CD4-positive, CD25-positive, alpha-beta regulatory T cell (primary cell): Measurements from ENCODE around the gene RAB11FIP2. TPM values are rescaled to one million over a fixed set of nuclear protein-coding genes. Genes with fewer than 3 reads are reported as not detected.
A peak's percentile ranks its signal among the peaks of the same experiment; 100 is the strongest.
"Not testable (repeated sequence)": the region's sequence is repeated elsewhere in the genome, so short reads cannot be mapped to it uniquely, and the experiment has no call there.

ENCODE experiments used
- ATAC-seq, 2 donors: fragments of 150-1000 bp; cut with Tn5 transposase; one replicate each; pipeline ENCODE4 v1.10.0; 2021; ENCODE audit warnings: low read depth in 2 of 2, moderate number of reproducible peaks in 2 of 2, moderate library complexity in 1 of 2
- DNase-seq, 3 donors: peaks; one replicate each; pipeline versions ENCODE4 v3.0.0 to v3.0.0-alpha.2; 2012 to 2022; ENCODE audit warnings: mixed read lengths in 1 of 3
- H3K27ac ChIP-seq: one replicate; pipeline ENCODE4 v1.7.0; 2013; ENCODE audit warnings: mild to moderate bottlenecking, low read length; ENCODE audit not compliant: insufficient read depth, poor library complexity, severe bottlenecking
- H3K27me3 ChIP-seq: one replicate; pipeline ENCODE4 v1.7.0; 2013; ENCODE audit warnings: low read length; ENCODE audit not compliant: control insufficient read depth, insufficient read depth
- H3K36me3 ChIP-seq: one replicate; pipeline ENCODE4 v1.7.0; 2013; ENCODE audit warnings: mild to moderate bottlenecking, low read length, moderate library complexity; ENCODE audit not compliant: control insufficient read depth, insufficient read depth
- H3K4me1 ChIP-seq: 2 replicates; pipeline ENCODE4 v1.7.0; 2013; ENCODE audit warnings: mild to moderate bottlenecking, low read length; ENCODE audit not compliant: insufficient read depth, control insufficient read depth, poor library complexity, severe bottlenecking
- H3K4me3 ChIP-seq: one replicate; pipeline ENCODE4 v1.7.0; 2013; ENCODE audit warnings: low read depth, mild to moderate bottlenecking, low read length, moderate library complexity
- H3K9me3 ChIP-seq, 2 experiments: 1 replicate in 1 of 2; 2 replicates in 1 of 2; pipeline ENCODE4 v1.7.0; 2013; ENCODE audit warnings: low read length in 2 of 2, mild to moderate bottlenecking in 1 of 2, moderate library complexity in 1 of 2; ENCODE audit not compliant: control insufficient read depth in 2 of 2
- H3K27ac Mint-ChIP-seq, 3 donors: one replicate each; pipeline ENCODE4 v1.8.0; 2020 to 2022; ENCODE audit warnings: mild to moderate bottlenecking in 3 of 3, mixed read lengths in 3 of 3, moderate library complexity in 2 of 3
- H3K27me3 Mint-ChIP-seq: one replicate; pipeline ENCODE4 v1.8.0; 2022; ENCODE audit warnings: mild to moderate bottlenecking, mixed read lengths
- H3K36me3 Mint-ChIP-seq: one replicate; pipeline ENCODE4 v1.8.0; 2020; ENCODE audit warnings: mixed read lengths
- H3K4me1 Mint-ChIP-seq, 4 donors: one replicate each; pipeline ENCODE4 v1.8.0; 2020 to 2022; ENCODE audit warnings: mixed read lengths in 4 of 4, mild to moderate bottlenecking in 1 of 4
- H3K4me3 Mint-ChIP-seq, 4 donors: one replicate each; pipeline ENCODE4 v1.8.0; 2020 to 2022; ENCODE audit warnings: mild to moderate bottlenecking in 4 of 4, mixed read lengths in 4 of 4, moderate library complexity in 3 of 4
- H3K9me3 Mint-ChIP-seq, 7 donors: one replicate each; pipeline ENCODE4 v1.8.0; 2020 to 2022; ENCODE audit warnings: mixed read lengths in 7 of 7, mild to moderate bottlenecking in 3 of 7, moderate library complexity in 2 of 7
- polyA plus RNA-seq, 4 donors: library from polyadenylated mRNA; unstranded; fragments of 300-500 nt; fragmentation: Illumina TruSeq; gene quantifications; one replicate each; pipeline ENCODE4 v1.2.3, GENCODE V29; 2021
- total RNA-seq: library from RNA; stranded (reverse); gene quantifications from one replicate; pipeline ENCODE4 v1.2.3, GENCODE V29; 2022

RAB11FIP2 gene, protein sequence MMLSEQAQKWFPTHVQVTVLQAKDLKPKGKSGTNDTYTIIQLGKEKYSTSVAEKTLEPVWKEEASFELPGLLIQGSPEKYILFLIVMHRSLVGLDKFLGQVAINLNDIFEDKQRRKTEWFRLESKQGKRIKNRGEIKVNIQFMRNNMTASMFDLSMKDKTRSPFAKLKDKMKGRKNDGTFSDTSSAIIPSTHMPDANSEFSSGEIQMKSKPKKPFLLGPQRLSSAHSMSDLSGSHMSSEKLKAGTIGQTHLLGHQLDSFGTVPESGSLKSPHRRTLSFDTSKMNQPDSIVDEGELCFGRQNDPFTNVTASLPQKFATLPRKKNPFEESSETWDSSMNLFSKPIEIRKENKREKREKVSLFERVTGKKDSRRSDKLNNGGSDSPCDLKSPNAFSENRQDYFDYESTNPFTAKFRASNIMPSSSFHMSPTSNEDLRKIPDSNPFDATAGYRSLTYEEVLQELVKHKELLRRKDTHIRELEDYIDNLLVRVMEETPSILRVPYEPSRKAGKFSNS
- total RNA-seq = 35.2 TPM
- polyA plus RNA-seq = 1 to 10 TPM; 6.0 to 7.6 (median 6.6) TPM

DNA sequence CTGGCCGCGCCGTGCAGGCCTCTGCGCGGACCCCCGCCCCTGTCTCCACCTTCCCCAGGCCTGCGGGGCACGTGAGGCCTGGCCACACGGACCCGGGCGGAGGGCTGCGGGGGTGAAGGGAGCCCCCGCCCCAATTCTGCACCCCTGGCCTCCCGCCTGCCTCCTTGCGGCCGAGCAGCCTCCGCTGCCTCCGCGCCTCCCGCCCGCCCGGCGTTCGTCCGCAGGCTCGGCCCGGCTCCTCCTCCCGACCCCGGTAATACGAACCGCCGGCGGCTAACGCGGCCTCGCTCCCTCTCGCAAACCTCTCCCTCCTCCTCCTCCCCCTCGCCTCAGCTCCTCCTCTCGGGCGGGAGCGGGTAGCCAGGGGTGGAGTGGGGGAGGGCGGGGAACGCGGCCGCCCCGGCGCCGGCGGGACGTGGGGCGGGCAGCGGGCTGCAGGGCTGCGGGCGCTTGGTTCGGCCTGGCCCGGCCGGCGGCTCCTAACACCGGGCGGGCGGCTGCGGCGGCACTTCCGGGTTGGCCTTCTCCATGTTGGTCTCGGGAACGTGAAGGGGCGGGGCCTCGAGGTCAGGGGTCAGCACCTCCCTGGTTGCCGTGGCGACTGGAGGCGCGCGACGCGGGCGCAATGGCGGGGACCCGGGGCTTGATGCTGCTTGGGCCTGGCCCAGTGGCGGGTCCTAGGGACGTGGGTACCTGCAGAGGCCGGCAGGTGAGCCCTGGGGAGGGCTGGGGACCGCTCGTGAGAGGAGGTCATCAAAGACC lies at the start of gene RAB11FIP2:
Gene RAB11FIP2 (minus strand): TSS at position 547 of the 762 bp plus-strand sequence. CDS start 778 bp downstream, outside the sequence.
- peaks cover 20% of the 10 kb centered on the region for H3K27me3 Mint-ChIP-seq
- DNase-seq (peak; percentile 93 to 95 (median 93)), ATAC-seq (peak; percentile 90 to 96)
- H3K4me3 Mint-ChIP-seq = peak within 1 kb of the TSS; percentile 85 to 95 (median 90)
- Histone ChIP-seq H3K9me3 (no peaks in the 10 kb centered on the region), H3K36me3 (no peaks in the 10 kb centered on the region), H3K4me3 (peak within 1 kb of the TSS; percentile 92), H3K27ac (peak within 1 kb of the TSS; percentile 72), H3K4me1 (peaks cover 41% of the 10 kb centered on the region), H3K27me3 (peaks cover 2% of the 10 kb centered on the region)
- peaks cover 27 to 50% (median 44%) of the 10 kb centered on the region in 4 donors for H3K4me1 Mint-ChIP-seq
- H3K9me3 Mint-ChIP-seq = no peaks in the 10 kb centered on the region
- no peaks in the 10 kb centered on the region for H3K36me3 Mint-ChIP-seq
- H3K27ac Mint-ChIP-seq = peak within 1 kb of the TSS; percentile 83 to 94 (median 83)

- Histone ChIP-seq H3K27ac (no peak overlapping the region), H3K9me3 (no peaks in the 10 kb centered on the region), H3K27me3 (peaks cover 5% of the 10 kb centered on the region), H3K36me3 (no peaks in the 10 kb centered on the region), H3K4me1 (no peaks in the 10 kb centered on the region), H3K4me3 (no peak overlapping the region)
- no peaks in the 10 kb centered on the region for H3K36me3 Mint-ChIP-seq
- peaks cover 0 to 5% (median 0%) of the 10 kb centered on the region in 7 donors for H3K9me3 Mint-ChIP-seq
- no peak for ATAC-seq
- no peak overlapping the region for H3K4me3 Mint-ChIP-seq
- H3K27me3 Mint-ChIP-seq = peaks cover 4% of the 10 kb centered on the region
- no peak overlapping the region for H3K27ac Mint-ChIP-seq
- H3K4me1 Mint-ChIP-seq = no peaks in the 10 kb centered on the region
- DNase-seq = no peak
Measured at GRCh38 chr10:118096022-118096421, 49.3 kb upstream of the RAB11FIP2 start.

GRCh38 chr10:118092209-118092608 lies 45.5 kb upstream of the RAB11FIP2 start:
- Histone ChIP-seq H3K27ac (no peak overlapping the region), H3K27me3 (peaks cover 2% of the 10 kb centered on the region), H3K4me3 (no peak overlapping the region), H3K36me3 (no peaks in the 10 kb centered on the region), H3K4me1 (no peaks in the 10 kb centered on the region), H3K9me3 (no peaks in the 10 kb centered on the region)
- Mint-ChIP-seq H3K36me3 (no peaks in the 10 kb centered on the region), H3K9me3 (peaks cover 0 to 5% (median 0%) of the 10 kb centered on the region in 7 donors), H3K27me3 (no peaks in the 10 kb centered on the region), H3K4me3 (no peak overlapping the region), H3K4me1 (no peaks in the 10 kb centered on the region), H3K27ac (no peak overlapping the region)
- no peak for ATAC-seq
- DNase-seq = no peak

- H3K4me3 Mint-ChIP-seq = no peak overlapping the region
- H3K36me3 Mint-ChIP-seq = no peaks in the 10 kb centered on the region
- Histone ChIP-seq H3K4me1 (no peaks in the 10 kb centered on the region), H3K36me3 (no peaks in the 10 kb centered on the region), H3K9me3 (peaks cover 0 to 10% of the 10 kb centered on the region in 2 experiments), H3K27ac (no peak overlapping the region), H3K4me3 (no peak overlapping the region), H3K27me3 (peaks cover 4% of the 10 kb centered on the region)
- no peak overlapping the region for H3K27ac Mint-ChIP-seq
- ATAC-seq = no peak
- no peaks in the 10 kb centered on the region for H3K4me1 Mint-ChIP-seq
- DNase-seq = no peak
- H3K9me3 Mint-ChIP-seq = peaks cover 0 to 7% (median 0%) of the 10 kb centered on the region in 7 donors
- H3K27me3 Mint-ChIP-seq = no peaks in the 10 kb centered on the region
Measured at GRCh38 chr10:118080817-118081216, 34.1 kb upstream of the RAB11FIP2 start.

- DNase-seq = no peak
- no peak overlapping the region for H3K27ac ChIP-seq
- no peaks in the 10 kb centered on the region for H3K4me1 ChIP-seq
- Mint-ChIP-seq H3K9me3 (peaks cover 0 to 5% (median 0%) of the 10 kb centered on the region in 7 donors), H3K4me1 (no peaks in the 10 kb centered on the region), H3K4me3 (no peak overlapping the region), H3K27ac (no peak overlapping the region), H3K36me3 (no peaks in the 10 kb centered on the region), H3K27me3 (peaks cover 8% of the 10 kb centered on the region)
- no peaks in the 10 kb centered on the region for H3K36me3 ChIP-seq
- peaks cover 4% of the 10 kb centered on the region for H3K27me3 ChIP-seq
- ATAC-seq = no peak
- no peak overlapping the region for H3K4me3 ChIP-seq
- no peaks in the 10 kb centered on the region for H3K9me3 ChIP-seq
Measured at GRCh38 chr10:118076705-118077104, 30.0 kb upstream of the RAB11FIP2 start.

GRCh38 chr10:118072840-118073239 lies 26.1 kb upstream of the RAB11FIP2 start:
- Mint-ChIP-seq H3K27me3 (peaks cover 21% of the 10 kb centered on the region), H3K4me1 (no peaks in the 10 kb centered on the region), H3K27ac (no peak overlapping the region), H3K4me3 (no peak overlapping the region), H3K9me3 (peaks cover 0 to 8% (median 0%) of the 10 kb centered on the region in 7 donors), H3K36me3 (no peaks in the 10 kb centered on the region)
- peaks cover 6% of the 10 kb centered on the region for H3K27me3 ChIP-seq
- H3K4me1 ChIP-seq = no peaks in the 10 kb centered on the region
- DNase-seq (no peak), ATAC-seq (no peak)
- H3K27ac ChIP-seq = no peak overlapping the region
- no peak overlapping the region for H3K4me3 ChIP-seq
- no peaks in the 10 kb centered on the region for H3K36me3 ChIP-seq
- no peaks in the 10 kb centered on the region for H3K9me3 ChIP-seq

DNA sequence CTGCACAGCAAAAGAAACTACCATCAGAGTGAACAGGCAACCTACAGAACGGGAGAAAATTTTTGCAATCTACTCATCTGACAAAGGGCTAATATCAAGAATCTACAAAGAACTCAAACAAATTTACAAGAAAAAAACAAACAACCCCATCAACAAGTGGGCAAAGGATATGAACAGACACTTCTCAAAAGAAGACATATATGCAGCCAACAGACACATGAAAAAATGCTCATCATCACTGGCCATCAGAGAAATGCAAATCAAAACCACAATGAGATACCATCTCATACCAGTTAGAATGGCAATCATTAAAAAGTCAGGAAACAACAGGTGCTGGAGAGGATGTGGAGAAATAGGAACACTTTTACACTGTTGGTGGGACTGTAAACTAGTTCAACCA lies 20.6 kb upstream of the RAB11FIP2 start:
- H3K27ac Mint-ChIP-seq, H3K9me3 Mint-ChIP-seq, H3K4me1 ChIP-seq, H3K9me3 ChIP-seq, H3K4me3 Mint-ChIP-seq, H3K4me3 ChIP-seq, H3K36me3 ChIP-seq, DNase-seq, H3K27ac ChIP-seq, H3K4me1 Mint-ChIP-seq, H3K36me3 Mint-ChIP-seq, ATAC-seq: not testable (repeated sequence)
- peaks cover 44% of the 10 kb centered on the region for H3K27me3 Mint-ChIP-seq
- peaks cover 13% of the 10 kb centered on the region for H3K27me3 ChIP-seq
